Motor neuron (in vitro differentiated cells): ENCODE results near the gene LTF. TPM values are rescaled to one million over a fixed set of nuclear protein-coding genes. Genes with fewer than 3 reads are reported as not detected.
"Not testable (repeated sequence)": the region's sequence is repeated elsewhere in the genome, so short reads cannot be mapped to it uniquely, and the experiment has no call there.

ENCODE experiments used
- ATAC-seq, 8 experiments: fragments of 200-7000 bp; cut with Tn5 transposase; replicated peaks in 6 of 8; 2 replicates each; pipeline ENCODE4 v1.8.0; 2021; ENCODE audit warnings: mild to moderate bottlenecking in 8 of 8, moderate library complexity in 8 of 8
- H3K27ac ChIP-seq, 2 donors: fragments of 250-450 bp; sonication (Bioruptor Pico); 2 replicates each; pipeline ENCODE4 v1.9.0; 2021; ENCODE audit warnings: antibody characterized with exemption in 2 of 2, mild to moderate bottlenecking in 2 of 2, moderate library complexity in 1 of 2
- H3K4me1 ChIP-seq, 2 donors: fragments of 250-450 bp; sonication (Bioruptor Pico); replicated peaks in 1 of 2; 2 replicates each; pipeline ENCODE4 v1.6.1; 2021; ENCODE audit warnings: antibody characterized with exemption in 2 of 2, mild to moderate bottlenecking in 2 of 2, moderate library complexity in 1 of 2
- H3K4me3 ChIP-seq, 5 donors: fragments of 250-450 bp; sonication (Bioruptor Pico); 2 replicates each; pipeline ENCODE4 v1.9.0; 2021; ENCODE audit warnings: antibody characterized with exemption in 5 of 5, mild to moderate bottlenecking in 5 of 5, moderate library complexity in 4 of 5
- WGBS, 10 experiments: fragments of 450-650 bp; shearing (Covaris generic); methylation state at CpG; one replicate each; pipeline ENCODE4 v1.0.0; 2022; 5-methylcytosine and 5-hydroxymethylcytosine counted together
- in situ Hi-C, 9 experiments: fragments of 400-800 bp; cut with MboI; loops; one replicate each; pipeline ENCODE4 v1.15.0; 2021; ENCODE audit warnings: low sequenced_read_pairs in 9 of 9, low pct_unique_long_range_greater_than_20kb in 2 of 9; ENCODE audit not compliant: unreplicated experiment in 9 of 9
- total RNA-seq, 8 experiments: library from RNA; unstranded; fragments of 300-600 nt; gene quantifications; 2 replicates each; pipeline versions ENCODE4 v1.2.3 to v1.2.4, GENCODE V29; 2022

The LTF gene
- total RNA-seq, 8 experiments from 2014 or later, result 0.04 to 8.1 (median 1.5) TPM; not detected in 2

- H3K4me3 ChIP-seq, result no peak overlapping the region
- ATAC-seq, result peak in 1 of 8 experiments; percentile 12
- 42 to 93% (median 88%) methylated on average over 1 to 2 of the region's 2 CpGs; no CpG with 5 or more reads in 6 of the 10 experiments for WGBS, 10 experiments
- H3K4me1 ChIP-seq, result no peaks in the 10 kb centered on the region
- no peak overlapping the region for H3K27ac ChIP-seq
- in situ Hi-C loops, result no loop called here
These were observed 54.0 kb downstream of the LTF start for GRCh38 chr3:46410669-46411068.

DNA sequence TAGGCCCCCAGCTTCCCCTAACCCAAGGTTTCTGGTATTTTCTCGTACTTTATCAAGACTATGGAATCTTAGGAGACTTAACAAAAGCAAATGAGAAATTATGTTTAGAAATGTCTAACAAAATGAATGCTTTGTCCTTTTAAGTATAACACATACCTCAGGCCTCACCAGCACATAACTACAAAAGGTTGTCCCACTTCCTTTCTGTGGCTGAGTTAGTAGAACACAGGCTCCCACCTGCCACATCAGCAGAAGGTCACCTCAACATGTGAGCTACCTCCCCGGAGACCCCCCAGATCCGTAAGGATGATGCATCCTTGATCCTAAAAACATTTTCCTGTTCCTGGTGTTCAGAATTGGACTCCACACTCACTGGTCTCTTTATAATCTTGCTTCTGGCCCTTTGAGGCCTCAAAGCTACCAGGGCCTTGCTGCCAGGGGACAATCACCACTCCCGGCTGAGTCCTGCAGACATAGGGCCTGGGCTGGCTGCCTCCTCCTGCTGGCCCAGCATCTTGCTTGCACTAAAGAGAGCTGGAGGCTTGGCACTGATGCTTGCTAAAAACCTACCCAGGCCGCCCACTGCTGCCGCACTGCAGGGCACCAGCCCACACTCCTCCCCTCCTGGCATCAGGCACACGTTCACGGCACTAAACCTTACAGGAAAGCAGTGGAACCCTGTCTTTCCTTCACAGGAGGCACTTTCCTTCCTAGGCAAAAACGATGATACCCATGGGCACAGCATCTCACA is 54.8 kb downstream of the LTF start:
- Histone ChIP-seq H3K27ac (no peak overlapping the region), H3K4me1 (no peaks in the 10 kb centered on the region), H3K4me3 (no peak overlapping the region)
- no peak for ATAC-seq
- WGBS, 10 experiments, result 40 to 100% (median 89%) methylated on average over 1 to 9 of the region's 9 CpGs; no CpG with 5 or more reads in 1 of the 10 experiments
- in situ Hi-C loops, result no loop called here

DNA sequence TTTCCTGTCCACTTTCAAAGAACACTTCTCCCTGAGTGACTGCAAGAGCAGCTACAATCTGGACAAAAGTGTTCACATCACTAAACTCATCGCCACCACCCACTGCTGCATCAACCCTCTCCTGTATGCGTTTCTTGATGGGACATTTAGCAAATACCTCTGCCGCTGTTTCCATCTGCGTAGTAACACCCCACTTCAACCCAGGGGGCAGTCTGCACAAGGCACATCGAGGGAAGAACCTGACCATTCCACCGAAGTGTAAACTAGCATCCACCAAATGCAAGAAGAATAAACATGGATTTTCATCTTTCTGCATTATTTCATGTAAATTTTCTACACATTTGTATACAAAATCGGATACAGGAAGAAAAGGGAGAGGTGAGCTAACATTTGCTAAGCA is 55.9 kb downstream of the LTF start:
- Histone ChIP-seq H3K4me3 (no peak overlapping the region), H3K4me1 (no peaks in the 10 kb centered on the region), H3K27ac (no peak overlapping the region)
- WGBS, 10 experiments, result 50 to 100% (median 79%) methylated on average over 1 to 7 of the region's 7 CpGs; no CpG with 5 or more reads in 2 of the 10 experiments
- no peak for ATAC-seq
- in situ Hi-C loops, result no loop called here

DNA sequence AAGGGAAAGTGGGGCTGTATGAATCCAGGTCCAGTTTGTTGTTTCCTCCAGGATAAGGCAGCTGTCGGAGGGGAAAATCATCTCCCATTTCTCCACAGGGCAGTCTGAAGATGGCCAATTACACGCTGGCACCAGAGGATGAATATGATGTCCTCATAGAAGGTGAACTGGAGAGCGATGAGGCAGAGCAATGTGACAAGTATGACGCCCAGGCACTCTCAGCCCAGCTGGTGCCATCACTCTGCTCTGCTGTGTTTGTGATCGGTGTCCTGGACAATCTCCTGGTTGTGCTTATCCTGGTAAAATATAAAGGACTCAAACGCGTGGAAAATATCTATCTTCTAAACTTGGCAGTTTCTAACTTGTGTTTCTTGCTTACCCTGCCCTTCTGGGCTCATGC is 56.7 kb downstream of the LTF start:
- Histone ChIP-seq H3K27ac (no peak overlapping the region), H3K4me3 (no peak overlapping the region), H3K4me1 (no peaks in the 10 kb centered on the region)
- 7 to 100% (median 84%) methylated on average over 1 to 7 of the region's 7 CpGs; no CpG with 5 or more reads in 2 of the 10 experiments for WGBS, 10 experiments
- ATAC-seq, result peak in 2 of 8 experiments; percentile 23 to 42
- in situ Hi-C loops, result no loop called here

- ATAC-seq, result peak in 3 of 8 experiments; percentile 39 to 91 (median 89)
- in situ Hi-C loops, result no loop called here
- Histone ChIP-seq H3K4me1 (no peaks in the 10 kb centered on the region), H3K27ac (no peak within 1 kb of the TSS), H3K4me3 (no peak within 1 kb of the TSS)
- WGBS, 10 experiments, result 47 to 100% (median 67%) methylated on average over 1 to 8 of the region's 20 CpGs
These were observed 57.7 kb downstream of the LTF start, which contains the start of the genes CCR5AS and CCRL2 for GRCh38 chr3:46406788-46407611. TSS of gene CCR5AS (minus strand) at chr3:46407066. TSS of gene CCRL2 (plus strand) at chr3:46407259. CDS start at chr3:46408080, 821 bp downstream.

DNA sequence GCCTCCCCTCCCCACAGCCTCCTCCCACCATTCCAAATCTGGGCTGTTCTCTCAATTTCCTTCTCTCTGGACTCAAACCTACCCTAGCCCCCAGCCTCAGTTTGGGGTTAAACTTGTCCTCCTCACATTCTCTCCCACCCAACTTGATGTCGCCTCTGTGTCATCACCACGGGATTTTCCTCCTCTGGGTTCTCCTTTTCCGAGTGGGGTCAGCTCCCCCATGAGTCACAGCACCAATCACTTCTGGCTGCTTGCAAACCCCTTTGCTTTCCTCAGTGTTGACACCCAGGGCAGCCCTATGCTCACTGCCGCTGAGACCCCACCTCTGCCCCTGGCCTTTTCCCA is 58.3 kb downstream of the LTF start:
- H3K4me1 ChIP-seq, result no peaks in the 10 kb centered on the region
- ATAC-seq, result peak in 1 of 8 experiments; percentile 41
- 80 to 89% methylated on average over 1 to 2 of the region's 4 CpGs; no CpG with 5 or more reads in 8 of the 10 experiments for WGBS, 10 experiments
- in situ Hi-C loops, result no loop called here
- H3K27ac ChIP-seq, result no peak overlapping the region
- H3K4me3 ChIP-seq, result no peak overlapping the region

GRCh38 chr3:46405301-46406019 is 59.2 kb downstream of the LTF start:
- Histone ChIP-seq H3K27ac (no peak overlapping the region), H3K4me3 (no peak overlapping the region), H3K4me1 (peaks cover 0 to 3% of the 10 kb centered on the region in 2 donors)
- peak in 1 of 8 experiments; percentile 26 for ATAC-seq
- 29 to 100% (median 87%) methylated on average over 1 to 10 of the region's 11 CpGs for WGBS, 10 experiments
- in situ Hi-C loops, result no loop called here

DNA sequence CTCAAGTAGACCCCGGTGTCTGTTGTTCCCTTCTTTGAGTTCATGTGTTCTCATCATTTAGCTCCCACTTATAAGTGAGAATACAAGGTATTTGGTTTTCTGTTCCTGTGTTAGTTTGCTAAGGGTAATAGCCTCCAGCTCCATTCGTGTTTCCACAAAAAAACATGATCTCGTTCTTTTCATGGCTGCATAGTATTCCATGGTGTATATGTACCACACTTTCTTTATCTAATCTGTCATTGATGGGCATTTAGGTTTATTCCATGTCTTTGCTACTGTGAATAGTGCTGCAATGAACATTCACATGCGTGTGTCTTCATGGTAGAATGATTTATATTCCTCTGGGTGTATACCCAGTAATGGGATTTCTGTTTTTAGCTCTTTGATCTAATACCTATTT is 61.8 kb downstream of the LTF start:
- WGBS, 10 experiments, result 25 to 97% (median 86%) methylated on average over 2 to 4 of the region's 4 CpGs; no CpG with 5 or more reads in 1 of the 10 experiments
- ATAC-seq, H3K27ac ChIP-seq, in situ Hi-C loops, H3K4me3 ChIP-seq: not testable (repeated sequence)
- peaks cover 0 to 10% of the 10 kb centered on the region in 2 donors for H3K4me1 ChIP-seq

GRCh38 chr3:46401579-46401978 is 63.1 kb downstream of the LTF start:
- no peak overlapping the region for H3K27ac ChIP-seq
- ATAC-seq, result no peak
- 83 to 100% (median 100%) methylated on average over 2 of the region's 2 CpGs; no CpG with 5 or more reads in 7 of the 10 experiments for WGBS, 10 experiments
- in situ Hi-C loops, result no loop called here
- H3K4me1 ChIP-seq, result peaks cover 0 to 10% of the 10 kb centered on the region in 2 donors
- H3K4me3 ChIP-seq, result no peak overlapping the region

DNA sequence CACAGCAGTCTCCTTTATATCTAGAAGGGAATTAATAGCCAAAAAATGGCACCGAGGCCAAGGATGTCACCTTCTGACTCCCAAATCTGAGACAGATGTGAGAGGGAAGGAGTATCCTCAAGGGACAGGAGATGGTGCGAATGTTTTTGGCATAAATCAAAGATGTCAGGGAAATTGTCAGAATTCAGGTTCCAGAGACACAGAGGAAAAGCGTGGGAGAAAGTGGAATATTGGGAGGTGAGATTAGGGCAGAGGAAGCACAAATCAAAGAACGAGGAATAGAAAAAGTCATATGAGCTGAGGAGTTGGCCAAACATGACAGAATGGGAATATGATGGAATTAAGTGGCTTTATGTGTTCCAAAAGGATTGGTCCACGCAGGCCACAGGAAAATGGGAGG is 63.9 kb downstream of the LTF start:
- Histone ChIP-seq H3K4me3 (no peak overlapping the region), H3K4me1 (peaks cover 0 to 10% of the 10 kb centered on the region in 2 donors), H3K27ac (no peak overlapping the region)
- in situ Hi-C loops, result no loop called here
- no peak for ATAC-seq
- WGBS, 10 experiments, result 52 to 84% (median 70%) methylated on average over 2 to 5 of the region's 5 CpGs; no CpG with 5 or more reads in 1 of the 10 experiments

- Histone ChIP-seq H3K4me3 (no peak overlapping the region), H3K27ac (no peak overlapping the region), H3K4me1 (peaks cover 0 to 10% of the 10 kb centered on the region in 2 donors)
- in situ Hi-C loops, result loop anchor here in 2 of 9 experiments (25.0 kb wide), 2 partner anchors 313 to 463 kb away; partner anchors contain the start of gene CXCR6 (in 1 of the 2)
- WGBS, 10 experiments, result 0 to 55% (median 45%) methylated on average over 1 to 8 of the region's 8 CpGs; no CpG with 5 or more reads in 1 of the 10 experiments
- peak in 7 of 8 experiments; percentile 53 to 98 (median 90) for ATAC-seq
These were observed 64.5 kb downstream of the LTF start for GRCh38 chr3:46400000-46400734.

DNA sequence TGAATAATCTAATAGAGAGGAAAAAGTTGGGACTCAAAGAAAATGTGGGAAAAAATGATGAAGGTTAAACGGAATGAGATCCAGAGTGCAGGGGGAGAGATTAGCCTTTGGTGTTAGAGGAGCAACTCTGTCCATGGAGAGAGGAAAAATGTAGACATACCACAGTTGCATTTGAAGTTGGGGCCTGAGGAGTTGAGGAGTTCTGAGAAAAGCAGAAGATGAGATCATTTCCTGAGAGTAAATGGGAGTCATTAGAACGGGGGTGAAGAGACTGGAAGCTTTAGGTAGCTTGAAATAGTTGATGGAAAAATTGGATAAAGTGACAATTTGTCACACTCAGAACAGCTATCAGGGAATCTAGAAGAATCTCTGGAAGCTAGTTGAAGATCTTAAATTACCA is 65.1 kb downstream of the LTF start:
- whole genome bisulfite sequencing, 10 experiments, result 7 to 90% (median 71%) methylated on average over 1 to 2 of the region's 2 CpGs
- Histone ChIP-seq H3K4me1 (peaks cover 0 to 10% of the 10 kb centered on the region in 2 donors), H3K4me3 (no peak overlapping the region), H3K27ac (no peak overlapping the region)
- in situ Hi-C loops, result loop anchor here in 2 of 9 experiments (25.0 kb wide), 2 partner anchors 312 to 462 kb away; partner anchors contain the start of gene CXCR6 (in 1 of the 2)
- no peak for ATAC-seq
